Daoy (cell line): Measurements from ENCODE around the gene SNRNP70. TPM values are rescaled to one million over a fixed set of nuclear protein-coding genes. Genes with fewer than 3 reads are reported as not detected.
"Not testable (repeated sequence)": the region's sequence is repeated elsewhere in the genome, so short reads cannot be mapped to it uniquely, and the experiment has no call there.

Experiments
- DNase-seq: peaks from one replicate; pipeline ENCODE4 v3.0.0-alpha.2; 2015; ENCODE audit warnings: low read depth
- total RNA-seq: library from RNA; depleted of rRNA; stranded (reverse); fragments of >200 nt; shearing (Covaris generic); gene quantifications from 2 replicates; pipeline ENCODE4 v1.2.3, GENCODE V29; 2014

Gene SNRNP70
- total RNA-seq, 1 experiment from 2014 or later: 179 TPM

- peak; percentile 88 for DNase-seq
Observed at GRCh38 chr19:49145573-49146407, 60.5 kb downstream of the SNRNP70 start.

GRCh38 chr19:49146408-49146770, 61.1 kb downstream of the SNRNP70 start:
- DNase-seq: not testable (repeated sequence)

GRCh38 chr19:49148044-49148682, 62.9 kb downstream of the SNRNP70 start:
- no peak for DNase-seq

- peak; percentile 97 for DNase-seq
Observed at GRCh38 chr19:49148784-49149651, 63.8 kb downstream of the SNRNP70 start.

- peak; percentile 85 for DNase-seq
Observed at GRCh38 chr19:49149652-49150105, 64.4 kb downstream of the SNRNP70 start.

GRCh38 chr19:49150106-49150943, 65.1 kb downstream of the SNRNP70 start:
- DNase-seq: peak; percentile 86

GRCh38 chr19:49150944-49151243, 65.6 kb downstream of the SNRNP70 start:
- DNase-seq: no peak

- peak; percentile 83 for DNase-seq
Observed at GRCh38 chr19:49151267-49152118, 66.2 kb downstream of the SNRNP70 start.

GRCh38 chr19:49152119-49152550, 66.9 kb downstream of the SNRNP70 start:
- DNase-seq: no peak

GRCh38 chr19:49153167-49153809, 68.0 kb downstream of the SNRNP70 start:
- DNase-seq: no peak

- DNase-seq: no peak
Observed at GRCh38 chr19:49154279-49154678, 69.0 kb downstream of the SNRNP70 start.

GRCh38 chr19:49155005-49155819, 70.0 kb downstream of the SNRNP70 start, which contains the start of gene HRC:
HRC (minus strand) TSS chr19:49155396; CDS start chr19:49155237, 159 bp downstream.
- DNase-seq: no peak

- no peak for DNase-seq
Observed at GRCh38 chr19:49155820-49156346, 70.6 kb downstream of the SNRNP70 start.

- peak; percentile 87 for DNase-seq
Observed at GRCh38 chr19:49157445-49158224, 72.4 kb downstream of the SNRNP70 start, which contains the start of gene TRPM4. TRPM4 (plus strand) TSS chr19:49157792; CDS start chr19:49157867, 75 bp downstream.
